IMR-90 (cell line): ENCODE results near the gene WDR62. TPM values are rescaled to one million over a fixed set of nuclear protein-coding genes. Genes with fewer than 3 reads are reported as not detected.

Source experiments
- ATAC-seq: fragments of 200-7000 bp; cut with Tn5 transposase; 2 replicates; pipeline ENCODE4 v1.9.1; 2020; ENCODE audit warnings: low read depth, mild to moderate bottlenecking, moderate library complexity
- BruUV-seq: library from RNA; stranded (reverse); fragments of 400-500 nt; replicated peaks from 2 replicates; lab custom pipeline; 2021; lab: Mats Ljungman, UMichigan
- CTCF ChIA-PET: fragments of 300-600 bp; formaldehyde crosslinking; extraction: SDS; loops from one replicate; lab custom pipeline; 2021; ENCODE audit warnings: antibody characterized with exemption; lab: Yijun Ruan, JAX
- POLR2A ChIA-PET: fragments of 300-600 bp; sonication (Branson Sonifier 250); formaldehyde crosslinking; loops from one replicate; lab custom pipeline; 2022; ENCODE audit warnings: antibody characterized with exemption; ENCODE audit not compliant: unreplicated experiment; lab: Charles Lee
- DNase-seq: peaks from one replicate; pipeline ENCODE4 v3.0.0; 2013
- H2AFZ ChIP-seq: replicated peaks from 2 replicates; pipeline ENCODE3; 2013; ENCODE audit warnings: low read length, mild to moderate bottlenecking; ENCODE audit not compliant: poor library complexity
- H2AK5ac ChIP-seq: 2 replicates; pipeline ENCODE4 v1.6.1; 2013; ENCODE audit warnings: low read depth, low read length, inconsistent platforms
- H2AK9ac ChIP-seq: replicated peaks from 2 replicates; pipeline ENCODE3; 2013; ENCODE audit warnings: mild to moderate bottlenecking, low read depth, low read length, moderate library complexity; ENCODE audit not compliant: poor library complexity
- H2BK120ac ChIP-seq: 2 replicates; pipeline ENCODE4 v1.6.1; 2013; ENCODE audit warnings: low read depth, low read length, inconsistent platforms
- H2BK15ac ChIP-seq: 3 replicates; pipeline ENCODE4 v1.6.1; 2013; ENCODE audit warnings: low read depth, low read length, inconsistent platforms
- H2BK20ac ChIP-seq: 2 replicates; pipeline ENCODE4 v1.6.1; 2013; ENCODE audit warnings: low read depth, mild to moderate bottlenecking, inconsistent platforms, low read length, moderate library complexity
- H2BK5ac ChIP-seq: 2 replicates; pipeline ENCODE4 v1.6.1; 2013; ENCODE audit warnings: mild to moderate bottlenecking, low read depth, low read length, inconsistent platforms; ENCODE audit not compliant: poor library complexity, severe bottlenecking
- H3K14ac ChIP-seq: replicated peaks from 2 replicates; pipeline ENCODE4 v1.6.1; 2013; ENCODE audit warnings: low read depth, low read length, inconsistent platforms
- H3K18ac ChIP-seq: 2 replicates; pipeline ENCODE4 v1.6.1; 2013; ENCODE audit warnings: low read depth, low read length, control low read depth
- H3K23ac ChIP-seq: 2 replicates; pipeline ENCODE4 v1.6.1; 2013; ENCODE audit warnings: low read depth, low read length, inconsistent platforms
- H3K27ac ChIP-seq: 2 replicates; pipeline ENCODE4 v1.5.1; 2013; ENCODE audit warnings: mild to moderate bottlenecking, control low read depth, low read length; ENCODE audit not compliant: insufficient read depth
- H3K27me3 ChIP-seq: 2 replicates; pipeline ENCODE4 v1.6.1; 2013; ENCODE audit warnings: low read length; ENCODE audit not compliant: control insufficient read depth, insufficient read depth
- H3K36me3 ChIP-seq: 2 replicates; pipeline ENCODE4 v1.6.1; 2013; ENCODE audit warnings: low read length, mixed read lengths; ENCODE audit not compliant: control insufficient read depth, insufficient read depth
- H3K4ac ChIP-seq: 2 replicates; pipeline ENCODE4 v1.6.1; 2013; ENCODE audit warnings: low read depth, low read length, inconsistent platforms
- H3K4me1 ChIP-seq: 2 replicates; pipeline ENCODE4 v1.6.1; 2013; ENCODE audit warnings: low read length, mixed read lengths; ENCODE audit not compliant: control insufficient read depth, insufficient read depth
- H3K4me2 ChIP-seq: 2 replicates; pipeline ENCODE4 v1.6.1; 2013; ENCODE audit warnings: low read depth, mild to moderate bottlenecking, control low read depth, low read length, moderate library complexity
- H3K4me3 ChIP-seq: 2 replicates; pipeline ENCODE4 v1.5.1; 2013; ENCODE audit warnings: low read depth, mild to moderate bottlenecking, control low read depth, low read length, moderate library complexity; ENCODE audit not compliant: insufficient read depth
- H3K56ac ChIP-seq: 2 replicates; pipeline ENCODE4 v1.6.1; 2013; ENCODE audit warnings: low read length, inconsistent platforms; ENCODE audit not compliant: insufficient read depth; ENCODE audit errors: extremely low read depth
- H3K79me1 ChIP-seq, 2 experiments: 2 replicates each; pipeline ENCODE4 v1.6.1; 2013; ENCODE audit warnings: low read length in 2 of 2, inconsistent platforms in 1 of 2, low read depth in 1 of 2
- H3K9ac ChIP-seq: 2 replicates; pipeline ENCODE4 v1.6.1; 2013; ENCODE audit warnings: low read depth, low read length, control low read depth
- H3K9me1 ChIP-seq: 2 replicates; pipeline ENCODE4 v1.6.1; 2013; ENCODE audit warnings: low read length, inconsistent platforms; ENCODE audit not compliant: insufficient read depth
- H3K9me3 ChIP-seq: 2 replicates; pipeline ENCODE4 v1.6.1; 2013; ENCODE audit warnings: low read length; ENCODE audit not compliant: control insufficient read depth, insufficient read depth
- H4K20me1 ChIP-seq: 2 replicates; pipeline ENCODE4 v1.6.1; 2013; ENCODE audit warnings: low read length, inconsistent platforms; ENCODE audit not compliant: insufficient read depth
- H4K5ac ChIP-seq: 2 replicates; pipeline ENCODE4 v1.6.1; 2013; ENCODE audit warnings: mild to moderate bottlenecking, low read depth, low read length, control low read depth
- H4K8ac ChIP-seq, 2 experiments: 2 replicates each; pipeline ENCODE4 v1.6.1; 2013; ENCODE audit warnings: low read depth in 2 of 2, low read length in 2 of 2, control low read depth in 1 of 2, inconsistent platforms in 1 of 2
- H4K91ac ChIP-seq: 2 replicates; pipeline ENCODE4 v1.6.1; 2013; ENCODE audit warnings: low read depth, low read length, inconsistent platforms; ENCODE audit not compliant: insufficient read depth
- BHLHE40 ChIP-seq: fragments of 150-350 bp; IDR thresholded peaks from 2 replicates; pipeline ENCODE4 v1.6.1; 2016; ENCODE audit warnings: mild to moderate bottlenecking, low read depth, low read length
- CHD1 ChIP-seq: IDR thresholded peaks from 2 replicates; pipeline ENCODE4 v1.6.1; 2012; ENCODE audit warnings: low read depth, low read length, improper control_type of control experiment
- FOS ChIP-seq: fragments of 150-350 bp; IDR thresholded peaks from 2 replicates; pipeline ENCODE4 v1.6.1; 2016; ENCODE audit warnings: low read depth, low read length
- MAFK ChIP-seq: IDR thresholded peaks from 2 replicates; pipeline ENCODE4 v1.6.1; 2012; ENCODE audit warnings: low read depth, low read length, improper control_type of control experiment
- NFE2L2 ChIP-seq: fragments of 150-350 bp; IDR thresholded peaks from 2 replicates; pipeline ENCODE4 v1.6.1; 2016; ENCODE audit warnings: low read depth, mild to moderate bottlenecking, low read length
- POLR2A ChIP-seq: IDR thresholded peaks from 2 replicates; pipeline ENCODE4 v1.6.1; 2012; ENCODE audit warnings: mild to moderate bottlenecking, low read depth, low read length
- RAD21 ChIP-seq: IDR thresholded peaks from 2 replicates; pipeline ENCODE4 v1.6.1; 2012; ENCODE audit warnings: low read length, improper control_type of control experiment
- RCOR1 ChIP-seq: IDR thresholded peaks from 2 replicates; pipeline ENCODE4 v1.6.1; 2012; ENCODE audit warnings: mild to moderate bottlenecking, low read length, improper control_type of control experiment; ENCODE audit not compliant: insufficient replicate concordance
- RFX5 ChIP-seq: IDR thresholded peaks from 2 replicates; pipeline ENCODE4 v1.8.0; 2012; ENCODE audit warnings: low read depth, mild to moderate bottlenecking, low read length, moderate library complexity
- SMC3 ChIP-seq: fragments of 150-350 bp; IDR thresholded peaks from 2 replicates; pipeline ENCODE4 v1.6.1; 2016; ENCODE audit warnings: low read depth, mild to moderate bottlenecking, antibody characterized with exemption, low read length, moderate library complexity
- WGBS, 2 experiments: methylation state at CpG; one replicate each; pipeline versions ENCODE4 v1.1.5 to v1.1.7; 2013; ENCODE audit warnings: missing lambda C conversion rate in 2 of 2; ENCODE audit not compliant: insufficient read length in 1 of 2; ENCODE audit errors: extremely low coverage in 2 of 2; 5-methylcytosine and 5-hydroxymethylcytosine counted together
- dilution Hi-C: fragments of 300-500 bp; cut with HindIII; formaldehyde crosslinking; loops from one replicate; pipeline ENCODE4 v1.14.3; 2018; ENCODE audit warnings: low sequenced_read_pairs; ENCODE audit not compliant: unreplicated experiment
- in situ Hi-C: fragments of 300-500 bp; cut with MboI; formaldehyde crosslinking; loops from 3 replicates; pipeline ENCODE4 v1.14.3; 2019; ENCODE audit warnings: low sequenced_read_pairs, inconsistent platforms, mixed read lengths
- intact Hi-C: fragments of 100-400 bp; cut with micrococcal nuclease; formaldehyde crosslinking; loops from 2 replicates; pipeline ENCODE4 v1.10.0; 2022
- polyA plus RNA-seq, 3 experiments: library from polyadenylated mRNA; depleted of rRNA; stranded (reverse); fragments of >200 nt; gene quantifications; 2 replicates each; pipeline ENCODE4 v1.2.3, GENCODE V29; 2012; ENCODE audit warnings: low replicate concordance in 1 of 3
- total RNA-seq: library from RNA; depleted of rRNA; stranded (reverse); fragments of >200 nt; gene quantifications from 2 replicates; pipeline ENCODE4 v1.2.3, GENCODE V29; 2012
- TF ChIP-seq, protein P1 (sequence below): fragments of 150-350 bp; IDR thresholded peaks from 2 replicates; pipeline ENCODE4 v1.6.1; 2017; ENCODE audit warnings: mild to moderate bottlenecking, antibody characterized with exemption, low read length, low read depth
- TF ChIP-seq, protein P2 (sequence below): fragments of 150-350 bp; IDR thresholded peaks from 2 replicates; pipeline ENCODE4 v1.6.1; 2016; ENCODE audit warnings: low read depth, mild to moderate bottlenecking, low read length, moderate library complexity, borderline replicate concordance

The WDR62 gene
- total and polyA plus RNA-seq, 2 of the 4 experiments (the other 2 are of a cell fraction), result 4.5 to 7.0 TPM

DNA sequence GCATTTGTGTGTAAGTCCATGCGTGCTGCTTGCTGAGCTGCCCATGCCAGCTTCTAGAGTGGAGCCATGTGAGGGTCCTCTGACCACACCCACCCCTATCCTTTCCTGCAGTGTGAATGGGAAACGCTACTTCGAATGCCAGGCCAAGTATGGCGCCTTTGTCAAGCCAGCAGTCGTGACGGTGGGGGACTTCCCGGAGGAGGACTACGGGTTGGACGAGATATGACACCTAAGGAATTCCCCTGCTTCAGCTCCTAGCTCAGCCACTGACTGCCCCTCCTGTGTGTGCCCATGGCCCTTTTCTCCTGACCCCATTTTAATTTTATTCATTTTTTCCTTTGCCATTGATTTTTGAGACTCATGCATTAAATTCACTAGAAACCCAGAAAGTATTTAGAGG is 70.9 kb downstream of the WDR62 start:
- Histone ChIP-seq H3K4me3 (no peak overlapping the region), H4K20me1 (no peaks in the 10 kb centered on the region), H2BK15ac (no peak overlapping the region), H3K79me1 (peaks cover 0 to 2% of the 10 kb centered on the region in 2 experiments; a peak in 1 of 4 replicates), H2BK120ac (no peak overlapping the region), H2BK5ac (no peak overlapping the region), H3K27me3 (no peaks in the 10 kb centered on the region), H3K4ac (no peak overlapping the region), H3K36me3 (peaks cover 26% of the 10 kb centered on the region), H2AK5ac (no peak overlapping the region), H2BK20ac (no peak overlapping the region), H4K91ac (no peak overlapping the region), H3K23ac (no peak overlapping the region), H3K18ac (no peak overlapping the region), H2AK9ac (no peak overlapping the region), H3K4me2 (no peak overlapping the region), H4K5ac (no peak overlapping the region), H3K9ac (no peak overlapping the region), H3K9me3 (no peaks in the 10 kb centered on the region), H3K9me1 (no peaks in the 10 kb centered on the region), H2AFZ (no peak overlapping the region), H3K14ac (no peak overlapping the region), H3K27ac (no peak overlapping the region), H3K4me1 (no peaks in the 10 kb centered on the region; the same call in 1 of the 2 replicates), H4K8ac (no peak overlapping the region), H3K56ac (no peak overlapping the region)
- intact Hi-C loops, result no loop called here
- WGBS, 2 experiments, result 98% methylated on average over 8 of the region's 9 CpGs; no CpG with 5 or more reads in 1 of the 2 experiments
- dilution Hi-C loops, result no loop called here
- BruUV-seq, result no TSS peak
- ATAC-seq, result no peak
- in situ Hi-C loops, result loop anchor here (5.0 kb wide), 1 partner anchor 47 kb away; no protein-coding TSS in a partner anchor
- POLR2A ChIA-PET, result no interaction called here
- CTCF ChIA-PET, result no interaction called here
- TF ChIP-seq, protein P1, sequence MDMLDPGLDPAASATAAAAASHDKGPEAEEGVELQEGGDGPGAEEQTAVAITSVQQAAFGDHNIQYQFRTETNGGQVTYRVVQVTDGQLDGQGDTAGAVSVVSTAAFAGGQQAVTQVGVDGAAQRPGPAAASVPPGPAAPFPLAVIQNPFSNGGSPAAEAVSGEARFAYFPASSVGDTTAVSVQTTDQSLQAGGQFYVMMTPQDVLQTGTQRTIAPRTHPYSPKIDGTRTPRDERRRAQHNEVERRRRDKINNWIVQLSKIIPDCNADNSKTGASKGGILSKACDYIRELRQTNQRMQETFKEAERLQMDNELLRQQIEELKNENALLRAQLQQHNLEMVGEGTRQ, result no peak
- TF ChIP-seq RCOR1 (no peak), CHD1 (no peak), RAD21 (no peak), NFE2L2 (no peak), SMC3 (no peak), FOS (no peak), RFX5 (no peak), MAFK (no peak), POLR2A (no peak), BHLHE40 (no peak)
- TF ChIP-seq, protein P2, sequence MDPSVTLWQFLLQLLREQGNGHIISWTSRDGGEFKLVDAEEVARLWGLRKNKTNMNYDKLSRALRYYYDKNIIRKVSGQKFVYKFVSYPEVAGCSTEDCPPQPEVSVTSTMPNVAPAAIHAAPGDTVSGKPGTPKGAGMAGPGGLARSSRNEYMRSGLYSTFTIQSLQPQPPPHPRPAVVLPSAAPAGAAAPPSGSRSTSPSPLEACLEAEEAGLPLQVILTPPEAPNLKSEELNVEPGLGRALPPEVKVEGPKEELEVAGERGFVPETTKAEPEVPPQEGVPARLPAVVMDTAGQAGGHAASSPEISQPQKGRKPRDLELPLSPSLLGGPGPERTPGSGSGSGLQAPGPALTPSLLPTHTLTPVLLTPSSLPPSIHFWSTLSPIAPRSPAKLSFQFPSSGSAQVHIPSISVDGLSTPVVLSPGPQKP, result no peak
- no peak for DNase-seq
